DMS 273 (cell line): Measurements from ENCODE around the gene CPM.
"Not testable (repeated sequence)": the region's sequence is repeated elsewhere in the genome, so short reads cannot be mapped to it uniquely, and the experiment has no call there.

ENCODE experiments used
- DNase-seq: peaks from one replicate; lab custom pipeline; 2025; ENCODE audit not compliant: unreplicated experiment; lab: John Stamatoyannopoulos, UW

Gene CPM

DNA sequence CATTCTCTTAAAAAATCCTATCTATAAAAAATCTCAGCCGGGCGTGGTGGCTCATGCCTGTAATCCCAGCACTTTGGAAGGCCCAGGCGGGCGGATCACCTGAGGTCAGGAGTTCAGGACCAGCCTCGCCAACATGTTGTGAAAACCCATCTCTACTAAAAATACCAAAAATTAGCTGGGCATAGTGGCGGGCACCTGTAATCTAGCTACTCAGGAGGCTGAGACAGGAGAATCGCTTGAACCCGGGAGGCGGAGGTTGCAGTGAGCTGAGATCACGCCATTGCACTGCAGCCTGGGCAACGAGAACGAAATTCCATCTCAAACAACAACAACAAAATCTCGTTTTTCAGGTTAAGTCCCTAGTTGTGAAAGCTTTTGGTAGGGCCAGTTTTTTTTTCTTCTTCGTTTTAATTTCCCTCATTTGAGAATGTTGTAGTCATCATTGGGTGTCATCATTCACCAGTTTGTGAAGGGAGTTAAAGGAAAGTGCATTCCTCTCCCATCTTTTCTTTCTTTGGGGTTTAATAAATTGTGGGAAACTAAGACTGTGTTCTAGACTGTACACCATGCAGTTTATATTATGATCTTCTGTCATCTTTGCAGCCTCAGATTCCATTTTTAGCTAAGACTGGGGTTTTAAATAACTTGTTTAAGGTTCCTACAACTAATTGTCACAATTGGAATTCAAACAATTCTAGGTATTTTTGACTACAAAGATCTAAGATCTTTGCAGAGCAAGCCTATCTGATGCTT, 101.0 kb downstream of the CPM start:
- DNase-seq: no peak

DNA sequence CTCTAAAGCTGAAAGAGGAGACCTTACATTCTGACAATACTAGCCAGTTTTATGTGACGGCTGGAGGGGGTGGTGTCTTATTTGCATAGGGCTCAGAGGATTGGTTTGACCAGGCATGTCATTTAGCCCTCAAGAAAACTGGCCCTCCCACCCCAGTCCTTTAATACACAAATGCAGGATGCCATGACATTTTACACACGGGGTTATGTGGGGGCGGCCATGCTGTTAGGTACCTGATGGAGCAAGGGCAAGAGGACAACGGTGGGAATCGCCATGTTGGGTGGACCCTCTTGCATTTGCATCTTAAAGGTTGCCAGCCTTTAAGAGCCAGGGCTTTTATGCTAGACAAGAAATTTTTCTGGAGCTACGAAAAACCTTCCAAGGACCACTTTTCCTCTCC, 101.7 kb downstream of the CPM start:
- no peak for DNase-seq

GRCh38 chr12:68828672-68829068, 104.3 kb downstream of the CPM start:
- no peak for DNase-seq

GRCh38 chr12:68827895-68828671, 104.9 kb downstream of the CPM start:
- DNase-seq: no peak

- no peak for DNase-seq
Observed at GRCh38 chr12:68825569-68826217, 107.3 kb downstream of the CPM start.

- no peak for DNase-seq
Observed at GRCh38 chr12:68824597-68825250, 108.2 kb downstream of the CPM start.

GRCh38 chr12:68824131-68824530, 108.8 kb downstream of the CPM start:
- DNase-seq: no peak

DNA sequence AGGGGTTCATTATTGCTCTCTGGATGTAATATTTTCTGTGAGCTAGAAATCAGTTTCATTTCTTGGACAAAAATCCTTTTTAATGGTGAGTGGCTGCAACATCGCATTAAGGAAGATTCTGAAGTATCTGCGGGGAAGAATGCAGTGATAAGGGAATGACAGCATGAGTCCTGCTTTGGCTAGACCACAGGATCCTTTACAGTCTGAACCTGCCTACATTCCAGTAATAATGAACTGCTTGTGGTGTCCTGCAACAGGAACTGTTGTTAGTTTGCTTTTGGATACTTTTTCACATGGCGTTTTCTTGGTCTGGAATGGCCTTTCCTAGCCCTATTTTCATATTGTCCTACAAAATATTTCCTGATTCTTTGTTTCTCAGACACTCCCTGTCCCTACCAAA, 109.3 kb downstream of the CPM start:
- no peak for DNase-seq

GRCh38 chr12:68821357-68822188, 111.4 kb downstream of the CPM start:
- DNase-seq: no peak

DNA sequence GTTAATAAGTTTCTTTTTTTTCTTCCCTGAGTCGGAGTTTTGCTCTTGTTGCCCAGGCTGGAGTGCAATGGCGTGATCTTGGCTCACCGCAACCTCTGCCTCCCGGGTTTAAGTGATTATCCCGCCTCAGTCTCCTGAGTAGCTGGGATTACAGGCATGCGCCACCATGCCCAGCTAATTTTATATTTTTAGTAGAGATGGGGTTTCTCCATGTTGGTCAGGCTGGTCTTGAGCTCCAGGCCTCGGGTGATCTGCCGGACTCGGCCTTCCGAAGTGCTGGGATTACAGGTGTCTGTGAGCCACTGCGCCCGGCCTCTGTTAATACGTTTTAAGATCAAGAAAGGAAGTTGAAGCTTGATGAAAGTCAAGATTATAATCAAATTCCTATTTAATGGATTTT, 113.5 kb downstream of the CPM start:
- DNase-seq: not testable (repeated sequence)

DNA sequence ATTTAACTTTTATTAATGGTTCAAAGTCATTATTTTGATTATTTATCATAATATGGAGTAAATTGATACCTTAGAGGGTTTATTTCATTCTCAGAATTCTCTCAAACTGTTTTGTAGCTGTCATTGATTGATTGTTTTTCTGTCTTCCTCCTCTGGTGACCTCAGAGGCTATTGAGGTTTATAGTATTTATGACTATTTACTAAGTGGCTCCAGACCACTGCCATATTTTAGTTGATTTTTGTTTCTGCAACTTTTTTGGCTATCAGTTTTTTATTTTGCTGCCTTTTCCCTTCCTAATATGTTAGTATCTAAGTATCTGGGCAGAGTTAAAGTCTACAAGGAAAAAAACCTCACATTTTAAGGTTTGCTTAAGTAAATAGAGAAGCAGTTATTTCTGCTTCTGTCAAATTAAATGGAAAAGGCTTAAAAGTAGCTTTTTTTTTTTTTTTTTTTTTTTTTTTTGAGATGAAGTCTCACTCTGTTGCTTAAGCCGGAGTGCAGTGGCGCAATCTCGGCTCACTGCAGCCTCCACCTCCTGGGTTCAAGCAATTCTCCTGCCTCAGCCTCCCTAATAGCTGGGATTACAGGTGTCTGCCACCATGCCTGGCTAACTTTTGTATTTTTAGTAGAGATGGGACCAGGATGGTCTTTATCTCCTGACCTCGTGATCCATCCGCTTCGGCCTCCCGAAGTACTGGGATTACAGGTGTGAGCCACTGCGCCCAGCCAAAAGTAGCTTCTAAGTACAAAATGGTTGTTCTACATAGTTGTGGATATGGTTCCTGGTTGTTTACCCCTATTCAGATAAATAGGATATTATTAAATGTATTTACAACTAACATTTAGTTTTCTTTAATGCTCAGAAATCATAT, 116.8 kb downstream of the CPM start:
- no peak for DNase-seq

GRCh38 chr12:68815232-68815927, 117.6 kb downstream of the CPM start:
- DNase-seq: no peak

DNA sequence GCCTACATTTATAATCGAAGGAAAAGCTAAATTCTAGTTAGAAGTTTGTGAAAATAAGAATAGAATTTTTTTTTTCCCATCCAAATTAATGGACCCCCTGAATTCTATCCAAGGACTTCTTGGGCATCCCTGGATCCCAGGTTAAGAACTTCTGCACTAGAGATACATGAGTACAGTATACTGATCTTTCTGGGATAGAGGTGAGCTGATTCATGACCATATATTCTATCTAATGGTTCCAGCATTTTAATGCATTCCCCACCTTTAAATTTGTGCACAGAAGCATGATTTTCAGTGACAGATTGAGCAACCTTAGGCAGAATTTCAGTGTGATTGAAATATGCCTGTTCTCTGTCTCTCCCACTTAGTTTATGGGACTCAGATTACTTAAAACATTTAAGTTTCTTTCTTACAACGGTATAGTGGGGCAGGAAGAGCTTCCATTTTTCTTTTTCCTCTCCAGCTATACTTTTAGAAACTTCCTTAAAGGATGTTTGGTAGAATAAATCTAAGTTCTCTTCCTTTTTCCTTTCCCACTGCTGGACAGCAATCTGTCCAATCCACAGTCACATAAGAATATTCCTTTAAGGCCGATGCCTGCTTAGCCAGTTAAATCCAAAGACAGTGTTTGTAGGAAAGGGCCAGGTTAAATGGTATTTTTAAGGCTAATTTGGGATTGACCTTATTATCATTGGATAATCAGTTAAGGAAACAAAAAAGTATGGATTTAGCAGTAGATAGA, 118.3 kb downstream of the CPM start:
- DNase-seq: no peak

GRCh38 chr12:68813242-68813593, 119.8 kb downstream of the CPM start:
- DNase-seq: no peak

DNA sequence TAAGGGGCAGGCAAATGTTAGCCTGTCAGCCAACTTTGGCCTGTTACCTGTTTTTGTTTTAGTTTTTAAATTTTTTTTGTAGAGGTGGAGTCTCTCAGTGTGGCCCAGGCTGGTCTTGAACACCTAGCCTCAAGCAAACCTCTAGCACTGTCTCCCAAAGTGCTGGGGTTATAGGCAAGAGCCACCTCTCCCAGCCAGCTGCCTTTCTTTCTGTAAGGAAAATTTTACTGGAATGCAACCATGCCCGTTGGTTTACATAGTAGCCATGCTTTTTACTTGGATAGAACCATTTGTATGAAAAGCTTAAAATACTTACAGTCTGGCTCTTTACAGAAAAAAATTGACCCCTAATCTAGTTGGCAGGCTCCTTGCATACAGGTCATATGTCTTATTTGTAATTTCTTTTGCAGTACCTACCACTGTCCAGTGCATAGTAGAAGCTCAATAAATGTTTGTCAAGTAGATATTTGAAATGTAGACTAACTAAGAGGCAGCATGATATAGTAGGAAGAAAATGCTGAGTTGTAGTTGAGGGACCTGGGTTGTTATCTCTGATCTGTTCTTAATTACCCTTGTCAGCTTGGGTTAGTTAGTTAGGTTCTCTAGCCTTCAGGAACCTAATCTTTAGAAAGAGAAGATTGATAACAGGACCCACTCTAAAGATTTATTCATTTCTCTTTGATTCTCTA, 120.3 kb downstream of the CPM start:
- no peak for DNase-seq

DNA sequence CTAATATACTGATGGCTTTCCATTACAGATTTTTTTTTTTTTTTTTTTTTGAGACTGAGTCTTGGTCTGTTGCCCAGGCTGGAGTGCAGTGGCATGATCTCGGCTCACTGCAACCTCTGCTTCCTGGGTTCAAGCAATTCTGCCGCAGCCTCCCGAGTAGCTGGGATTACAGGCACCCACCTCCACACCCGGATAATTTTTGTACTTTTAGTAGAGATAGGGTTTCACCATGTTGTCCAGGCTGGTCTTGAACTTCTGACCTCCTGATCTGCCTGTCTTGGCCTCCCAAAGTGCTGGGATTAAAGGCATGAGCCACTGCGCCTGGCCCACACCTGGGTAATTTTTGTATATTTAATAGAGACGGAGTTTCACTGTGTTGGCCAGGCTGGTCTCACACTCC, 121.4 kb downstream of the CPM start:
- not testable (repeated sequence) for DNase-seq

- not testable (repeated sequence) for DNase-seq
Observed at GRCh38 chr12:68810027-68810389, 123.0 kb downstream of the CPM start.
